ENCODE measurements around the gene CHKA. TPM values are rescaled to one million over a fixed set of nuclear protein-coding genes. Genes with fewer than 3 reads are reported as not detected.

Gene CHKA
- total RNA-seq, 1 donor from 2014 or later: 18.2 TPM

DNA sequence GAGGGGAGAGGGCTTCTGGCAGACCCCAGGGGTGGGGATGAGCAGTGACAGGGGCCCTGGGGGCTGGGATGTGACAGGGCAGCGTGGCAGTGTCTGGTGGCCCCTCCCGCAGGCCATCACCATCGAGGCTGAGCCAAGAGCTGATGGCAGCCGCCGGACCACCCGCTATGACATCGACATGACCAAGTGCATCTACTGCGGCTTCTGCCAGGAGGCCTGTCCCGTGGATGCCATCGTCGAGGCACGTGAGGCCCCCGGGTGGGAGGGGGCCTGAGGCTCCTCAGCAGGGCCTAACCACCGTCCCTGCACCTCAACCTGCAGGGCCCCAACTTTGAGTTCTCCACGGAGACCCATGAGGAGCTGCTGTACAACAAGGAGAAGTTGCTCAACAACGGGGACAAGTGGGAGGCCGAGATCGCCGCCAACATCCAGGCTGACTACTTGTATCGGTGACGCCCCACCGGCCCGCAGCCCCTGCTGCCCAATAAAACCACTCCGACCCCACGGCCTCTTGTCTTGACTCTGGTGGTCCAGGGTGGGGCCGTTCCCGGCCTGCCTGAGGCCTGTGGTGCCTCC, 85.0 kb downstream of the CHKA start:
- intact Hi-C loops (cut with DNase I): no loop called here
- peaks cover 0 to 17% of the 10 kb centered on the region in 2 donors for H3K36me3 ChIP-seq
- H3K4me1 ChIP-seq: peaks cover 57% of the 10 kb centered on the region
- H3K27ac ChIP-seq: peak overlapping the region; percentile 96
- H3K27me3 ChIP-seq: no peaks in the 10 kb centered on the region
- no peak overlapping the region for H3K4me3 ChIP-seq
- H3K9me3 ChIP-seq: no peaks in the 10 kb centered on the region
- TF ChIP-seq POLR2AphosphoS5 (IDR thresholded peaks at IDR 0.05; ENCODE audit: insufficient read depth in 1 of 2, low read depth in 1 of 2): no peak
- no peak for TF ChIP-seq POLR2A (IDR thresholded peaks at IDR 0.05)
- TF ChIP-seq, protein P1, sequence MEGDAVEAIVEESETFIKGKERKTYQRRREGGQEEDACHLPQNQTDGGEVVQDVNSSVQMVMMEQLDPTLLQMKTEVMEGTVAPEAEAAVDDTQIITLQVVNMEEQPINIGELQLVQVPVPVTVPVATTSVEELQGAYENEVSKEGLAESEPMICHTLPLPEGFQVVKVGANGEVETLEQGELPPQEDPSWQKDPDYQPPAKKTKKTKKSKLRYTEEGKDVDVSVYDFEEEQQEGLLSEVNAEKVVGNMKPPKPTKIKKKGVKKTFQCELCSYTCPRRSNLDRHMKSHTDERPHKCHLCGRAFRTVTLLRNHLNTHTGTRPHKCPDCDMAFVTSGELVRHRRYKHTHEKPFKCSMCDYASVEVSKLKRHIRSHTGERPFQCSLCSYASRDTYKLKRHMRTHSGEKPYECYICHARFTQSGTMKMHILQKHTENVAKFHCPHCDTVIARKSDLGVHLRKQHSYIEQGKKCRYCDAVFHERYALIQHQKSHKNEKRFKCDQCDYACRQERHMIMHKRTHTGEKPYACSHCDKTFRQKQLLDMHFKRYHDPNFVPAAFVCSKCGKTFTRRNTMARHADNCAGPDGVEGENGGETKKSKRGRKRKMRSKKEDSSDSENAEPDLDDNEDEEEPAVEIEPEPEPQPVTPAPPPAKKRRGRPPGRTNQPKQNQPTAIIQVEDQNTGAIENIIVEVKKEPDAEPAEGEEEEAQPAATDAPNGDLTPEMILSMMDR (IDR thresholded peaks at IDR 0.05): no peak
- no peak for DNase-seq (ENCODE audit: extremely low spot score in 2 of 2)

DNA sequence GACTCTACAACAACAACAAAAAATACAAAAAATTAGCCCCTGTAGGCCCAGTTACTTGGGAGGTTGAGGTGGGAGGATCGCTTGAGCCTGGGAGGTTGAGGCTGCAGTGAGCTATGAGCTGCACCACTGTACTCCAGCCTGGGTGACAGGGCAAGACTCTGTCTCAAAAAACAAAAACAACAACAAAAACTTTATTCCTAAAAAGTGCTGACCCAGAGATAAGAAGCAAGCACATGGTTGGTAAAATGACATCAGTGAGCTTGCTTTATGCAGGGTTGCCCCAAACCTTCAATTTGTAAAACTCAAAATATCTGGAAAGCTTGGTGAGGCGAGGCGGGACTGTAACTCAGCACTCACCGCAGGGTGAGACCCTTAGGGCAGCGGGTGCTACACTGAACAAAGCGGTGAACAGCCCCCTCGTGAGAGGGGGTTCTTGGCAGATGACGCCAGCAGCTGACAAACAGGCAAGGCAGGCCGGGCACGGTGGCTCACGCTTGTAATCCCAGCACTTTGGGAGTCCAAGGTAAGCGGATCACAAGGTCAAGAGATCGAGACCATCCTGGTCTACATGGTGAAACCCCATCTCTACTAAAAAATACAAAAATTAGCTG, 85.8 kb downstream of the CHKA start:
- Histone ChIP-seq H3K4me1 (peaks cover 52% of the 10 kb centered on the region), H3K4me3 (no peak overlapping the region), H3K27ac (no peak overlapping the region), H3K27me3 (no peaks in the 10 kb centered on the region), H3K36me3 (peaks cover 0 to 17% of the 10 kb centered on the region in 2 donors), H3K9me3 (no peaks in the 10 kb centered on the region)
- TF ChIP-seq, protein P1 (IDR thresholded peaks at IDR 0.05): no peak
- TF ChIP-seq POLR2A (IDR thresholded peaks at IDR 0.05) (no peak), POLR2AphosphoS5 (IDR thresholded peaks at IDR 0.05; ENCODE audit: insufficient read depth in 1 of 2, low read depth in 1 of 2) (no peak)
- intact Hi-C loops (cut with DNase I): no loop called here
- DNase-seq (ENCODE audit: extremely low spot score in 2 of 2): no peak

DNA sequence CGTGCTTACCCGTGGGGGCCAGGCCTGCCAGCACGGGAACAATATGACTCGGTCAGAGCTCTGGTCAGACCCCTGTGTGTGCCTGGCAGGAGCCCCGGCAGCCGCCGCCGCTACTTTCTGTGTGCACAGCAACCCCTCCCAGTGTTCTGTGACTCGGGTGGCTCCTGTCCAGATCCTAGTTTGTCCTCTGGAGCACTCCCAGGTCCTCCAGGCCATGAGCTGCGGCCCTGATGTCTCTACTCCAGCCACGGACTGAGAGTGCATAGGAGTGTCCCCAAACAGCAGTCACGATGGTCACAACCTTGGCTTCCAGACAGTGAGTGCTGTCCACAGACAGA, 87.5 kb downstream of the CHKA start:
- no peak overlapping the region for H3K4me3 ChIP-seq
- no peak for DNase-seq (ENCODE audit: extremely low spot score in 2 of 2)
- H3K27ac ChIP-seq: no peak overlapping the region
- intact Hi-C loops (cut with DNase I): no loop called here
- H3K27me3 ChIP-seq: no peaks in the 10 kb centered on the region
- peaks cover 0 to 17% of the 10 kb centered on the region in 2 donors for H3K36me3 ChIP-seq
- TF ChIP-seq POLR2AphosphoS5 (IDR thresholded peaks at IDR 0.05; ENCODE audit: insufficient read depth in 1 of 2, low read depth in 1 of 2) (no peak), POLR2A (IDR thresholded peaks at IDR 0.05) (no peak)
- TF ChIP-seq, protein P1 (IDR thresholded peaks at IDR 0.05): no peak
- no peaks in the 10 kb centered on the region for H3K9me3 ChIP-seq
- H3K4me1 ChIP-seq: peaks cover 49% of the 10 kb centered on the region

DNA sequence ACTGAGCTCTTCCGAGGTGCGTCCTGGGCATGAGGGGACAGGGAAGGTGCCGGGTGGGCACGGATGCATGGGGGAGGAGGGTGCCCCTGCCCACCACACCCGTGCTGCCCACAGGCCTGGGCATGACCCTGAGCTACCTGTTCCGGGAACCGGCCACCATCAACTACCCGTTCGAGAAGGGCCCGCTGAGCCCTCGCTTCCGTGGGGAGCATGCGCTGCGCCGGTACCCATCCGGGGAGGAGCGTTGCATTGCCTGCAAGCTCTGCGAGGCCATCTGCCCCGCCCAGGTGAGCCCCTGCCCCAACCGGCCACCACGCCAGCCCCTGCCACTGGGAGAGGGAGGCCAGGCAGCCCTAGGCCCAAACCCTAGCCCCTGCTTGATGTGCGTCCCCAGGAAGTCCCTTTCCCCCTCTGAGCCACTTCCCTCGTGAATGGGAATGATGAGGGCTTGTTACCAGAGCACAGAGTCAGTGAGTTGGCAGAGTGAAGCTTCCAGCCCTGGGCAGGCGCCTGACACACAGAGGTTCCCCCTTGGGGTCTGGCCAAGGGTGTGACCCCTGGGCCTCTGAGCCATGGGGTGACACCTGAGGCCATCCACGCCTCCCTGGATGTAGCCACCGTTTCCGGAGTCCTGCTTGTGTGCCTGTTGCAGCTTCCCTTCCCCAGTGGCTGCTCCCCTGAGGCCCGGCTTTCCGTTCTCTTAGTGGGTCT, 88.0 kb downstream of the CHKA start:
- H3K27me3 ChIP-seq: no peaks in the 10 kb centered on the region
- H3K36me3 ChIP-seq: peaks cover 0 to 17% of the 10 kb centered on the region in 2 donors
- H3K4me1 ChIP-seq: peaks cover 44% of the 10 kb centered on the region
- DNase-seq (ENCODE audit: extremely low spot score in 2 of 2): no peak
- H3K27ac ChIP-seq: no peak overlapping the region
- no peaks in the 10 kb centered on the region for H3K9me3 ChIP-seq
- intact Hi-C loops (cut with DNase I): no loop called here
- H3K4me3 ChIP-seq: no peak overlapping the region
- no peak for TF ChIP-seq POLR2A (IDR thresholded peaks at IDR 0.05)
- TF ChIP-seq POLR2AphosphoS5 (IDR thresholded peaks at IDR 0.05; ENCODE audit: insufficient read depth in 1 of 2, low read depth in 1 of 2): no peak
- TF ChIP-seq, protein P1 (IDR thresholded peaks at IDR 0.05): no peak

DNA sequence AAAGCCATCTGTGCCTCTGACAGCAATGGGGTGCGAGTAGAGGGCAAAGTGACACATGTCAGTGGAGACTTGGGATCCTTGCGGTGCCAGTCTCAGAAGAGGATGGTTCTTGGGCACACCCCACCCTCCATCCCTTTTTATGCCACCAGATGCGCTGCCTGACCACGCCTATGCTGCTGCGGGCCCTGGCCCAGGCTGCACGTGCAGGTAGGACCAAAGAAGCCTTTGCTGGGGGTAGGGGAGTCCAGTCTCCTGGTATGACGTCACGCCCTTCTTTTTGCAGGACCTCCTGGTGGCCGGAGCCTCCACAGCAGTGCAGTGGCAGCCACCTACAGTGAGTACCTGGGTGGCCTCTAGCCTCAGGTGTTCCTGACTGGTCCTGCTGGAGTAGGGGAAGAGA, 89.2 kb downstream of the CHKA start:
- H3K27me3 ChIP-seq: no peaks in the 10 kb centered on the region
- peaks cover 0 to 17% of the 10 kb centered on the region in 2 donors for H3K36me3 ChIP-seq
- intact Hi-C loops (cut with DNase I): no loop called here
- H3K4me1 ChIP-seq: peaks cover 33% of the 10 kb centered on the region
- H3K27ac ChIP-seq: no peak overlapping the region
- TF ChIP-seq, protein P1 (IDR thresholded peaks at IDR 0.05): no peak
- TF ChIP-seq POLR2AphosphoS5 (IDR thresholded peaks at IDR 0.05; ENCODE audit: insufficient read depth in 1 of 2, low read depth in 1 of 2) (no peak), POLR2A (IDR thresholded peaks at IDR 0.05) (no peak)
- no peaks in the 10 kb centered on the region for H3K9me3 ChIP-seq
- no peak for DNase-seq (ENCODE audit: extremely low spot score in 2 of 2)
- H3K4me3 ChIP-seq: no peak overlapping the region

All from vagina (tissue), 2 donors.